Muscle layer of duodenum (tissue), 2 donors: ENCODE results near the gene MTARC1.
A peak's percentile ranks its signal among the peaks of the same experiment; 100 is the strongest.

ENCODE experiments used
- H3K27ac ChIP-seq: one replicate; pipeline ENCODE4 v1.7.0; 2013; ENCODE audit warnings: mild to moderate bottlenecking, low read length
- H3K27me3 ChIP-seq: one replicate; pipeline ENCODE4 v1.7.0; 2013; ENCODE audit warnings: low read depth, mild to moderate bottlenecking, control low read depth, low read length
- H3K36me3 ChIP-seq, 2 donors: one replicate each; pipeline ENCODE4 v1.7.0; 2013; ENCODE audit warnings: low read length in 2 of 2, control low read depth in 1 of 2, mild to moderate bottlenecking in 1 of 2; ENCODE audit not compliant: insufficient read depth in 2 of 2, control insufficient read depth in 1 of 2
- H3K4me1 ChIP-seq, 2 donors: one replicate each; pipeline ENCODE4 v1.7.0; 2013; ENCODE audit warnings: low read length in 2 of 2, mild to moderate bottlenecking in 2 of 2, control low read depth in 1 of 2, moderate library complexity in 1 of 2; ENCODE audit not compliant: insufficient read depth in 2 of 2, control insufficient read depth in 1 of 2
- H3K4me3 ChIP-seq, 2 donors: one replicate each; pipeline ENCODE4 v1.7.0; 2013; ENCODE audit warnings: low read length in 2 of 2, low read depth in 1 of 2, mild to moderate bottlenecking in 1 of 2
- H3K9me3 ChIP-seq, 2 donors: one replicate each; pipeline ENCODE4 v1.7.0; 2013; ENCODE audit warnings: low read length in 2 of 2, control low read depth in 1 of 2, mild to moderate bottlenecking in 1 of 2; ENCODE audit not compliant: control insufficient read depth in 1 of 2
- donor health status: healthy.

MTARC1 gene

DNA sequence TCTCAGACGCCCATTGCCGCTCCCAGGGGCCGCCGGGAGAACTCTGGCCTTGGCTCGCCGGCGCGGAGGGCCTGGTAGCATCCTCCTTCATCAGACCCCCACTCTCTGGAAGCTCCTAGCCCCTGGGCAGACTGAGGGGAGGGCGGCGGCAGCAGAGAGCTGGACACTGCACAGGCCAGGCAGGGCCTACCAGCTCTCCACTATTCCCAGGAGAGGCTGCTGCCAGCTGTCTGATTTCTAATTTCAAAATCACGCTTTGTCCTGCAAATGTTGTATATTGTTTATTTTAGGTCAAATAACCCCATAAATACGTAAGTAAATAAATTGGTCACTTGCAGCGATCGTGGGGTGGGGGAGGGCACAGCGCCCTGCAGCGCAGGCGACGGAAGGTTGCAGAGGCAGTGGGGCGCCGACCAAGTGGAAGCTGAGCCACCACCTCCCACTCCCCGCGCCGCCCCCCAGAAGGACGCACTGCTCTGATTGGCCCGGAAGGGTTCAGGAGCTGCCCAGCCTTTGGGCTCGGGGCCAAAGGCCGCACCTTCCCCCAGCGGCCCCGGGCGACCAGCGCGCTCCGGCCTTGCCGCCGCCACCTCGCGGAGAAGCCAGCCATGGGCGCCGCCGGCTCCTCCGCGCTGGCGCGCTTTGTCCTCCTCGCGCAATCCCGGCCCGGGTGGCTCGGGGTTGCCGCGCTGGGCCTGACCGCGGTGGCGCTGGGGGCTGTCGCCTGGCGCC is at the start of gene MTARC1:
TSS of gene MTARC1 (plus strand) at position 577 of the 732 bp plus-strand sequence. CDS start at position 609, 32 bp downstream.
- peaks cover 0 to 20% of the 10 kb centered on the region in 2 donors for H3K36me3 ChIP-seq
- peak within 1 kb of the TSS; percentile 58 to 84 for H3K4me3 ChIP-seq
- H3K27me3 ChIP-seq = no peaks in the 10 kb centered on the region
- no peak within 1 kb of the TSS for H3K27ac ChIP-seq
- peaks cover 0 to 17% of the 10 kb centered on the region in 2 donors for H3K4me1 ChIP-seq
- no peaks in the 10 kb centered on the region for H3K9me3 ChIP-seq

DNA sequence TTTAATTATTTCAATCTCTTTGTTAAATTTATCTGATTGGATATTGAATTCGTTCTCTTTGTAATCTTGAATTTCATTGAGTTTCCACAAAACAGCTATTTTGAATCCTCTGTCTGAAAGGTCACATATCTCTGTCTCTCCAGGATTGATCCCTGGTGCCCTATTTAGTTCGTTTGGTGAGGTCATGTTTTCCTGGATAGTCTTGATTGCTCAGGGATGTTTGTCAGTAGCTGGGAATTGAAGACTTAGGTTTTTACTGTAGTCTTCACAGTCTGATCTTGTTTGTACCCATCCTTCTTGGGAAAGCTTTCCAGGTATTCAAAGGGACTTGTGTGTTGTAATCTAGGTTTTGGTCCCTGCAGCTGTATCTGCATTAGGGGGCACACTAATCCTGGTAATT is 45.4 kb upstream of the MTARC1 start:
- Histone ChIP-seq H3K27me3 (no peaks in the 10 kb centered on the region), H3K36me3 (no peaks in the 10 kb centered on the region), H3K4me3 (no peak overlapping the region), H3K9me3 (no peaks in the 10 kb centered on the region), H3K27ac (no peak overlapping the region), H3K4me1 (no peaks in the 10 kb centered on the region)

DNA sequence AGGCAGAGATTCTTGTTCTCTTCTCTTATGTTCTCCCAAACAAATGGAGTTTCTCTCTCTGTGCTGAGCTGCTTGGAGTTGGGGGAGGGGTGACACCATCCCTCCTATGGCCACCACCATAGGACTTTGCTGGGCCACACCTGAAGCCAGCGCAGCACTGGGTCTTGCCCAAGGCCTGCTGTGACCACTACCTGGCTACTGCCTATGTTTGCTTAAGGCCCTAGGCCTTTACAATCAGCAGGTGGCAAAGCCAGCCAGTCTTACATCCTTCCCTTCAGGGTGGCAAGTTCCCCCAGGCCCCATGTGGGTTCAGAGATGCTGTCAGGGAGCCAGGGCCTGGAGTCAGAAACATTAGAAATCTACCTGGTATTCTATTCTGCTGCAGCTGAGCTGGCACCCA is 44.9 kb upstream of the MTARC1 start:
- Histone ChIP-seq H3K36me3 (no peaks in the 10 kb centered on the region), H3K4me3 (no peak overlapping the region), H3K27ac (no peak overlapping the region), H3K27me3 (no peaks in the 10 kb centered on the region), H3K9me3 (no peaks in the 10 kb centered on the region), H3K4me1 (no peaks in the 10 kb centered on the region)

DNA sequence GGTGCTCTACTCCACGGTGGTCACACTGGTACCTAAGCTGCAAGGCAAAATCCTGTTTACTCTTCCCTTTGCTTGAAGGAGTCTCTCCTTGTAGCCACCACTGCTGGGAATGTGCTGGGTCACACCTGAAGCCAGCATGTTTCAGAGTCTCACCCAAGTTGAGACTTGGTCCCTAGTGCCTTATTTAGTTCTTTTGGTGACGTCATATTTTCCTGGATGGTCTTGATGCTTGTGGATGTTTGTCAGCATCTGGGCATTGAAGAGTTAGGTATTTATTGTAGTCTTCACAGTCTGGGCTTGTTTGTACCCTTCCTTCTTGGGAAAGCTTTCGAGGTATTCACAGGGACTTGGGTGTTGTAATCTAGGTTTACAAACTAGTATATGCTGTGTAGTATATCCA is 44.2 kb upstream of the MTARC1 start:
- H3K9me3 ChIP-seq = no peaks in the 10 kb centered on the region
- H3K27ac ChIP-seq = no peak overlapping the region
- no peaks in the 10 kb centered on the region for H3K27me3 ChIP-seq
- no peaks in the 10 kb centered on the region for H3K36me3 ChIP-seq
- no peak overlapping the region for H3K4me3 ChIP-seq
- H3K4me1 ChIP-seq = peaks cover 0 to 7% of the 10 kb centered on the region in 2 donors

DNA sequence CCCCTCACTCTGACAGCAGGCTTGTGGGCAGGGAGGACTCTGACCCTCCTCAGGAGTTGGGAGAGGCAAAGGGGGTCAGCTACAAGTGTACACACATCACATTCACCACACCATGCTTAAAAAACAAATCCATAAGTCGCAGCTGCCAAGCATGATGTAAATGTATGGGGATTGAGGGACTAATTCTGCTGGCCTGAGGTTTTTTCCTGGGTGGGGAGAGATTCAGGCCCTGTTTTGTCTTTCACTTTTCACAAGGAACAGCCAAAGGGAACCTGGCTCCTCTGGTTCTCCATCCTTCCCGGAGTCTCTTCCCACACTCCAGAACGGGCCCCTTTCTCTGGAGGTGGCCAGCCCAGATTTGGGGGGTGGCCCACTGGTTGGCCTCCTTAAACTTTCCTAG is 39.9 kb upstream of the MTARC1 start:
- Histone ChIP-seq H3K27ac (no peak overlapping the region), H3K36me3 (no peaks in the 10 kb centered on the region), H3K9me3 (no peaks in the 10 kb centered on the region), H3K27me3 (no peaks in the 10 kb centered on the region), H3K4me3 (peak overlapping the region in 1 of 2 donors; percentile 75), H3K4me1 (peaks cover 24 to 30% of the 10 kb centered on the region in 2 donors)

DNA sequence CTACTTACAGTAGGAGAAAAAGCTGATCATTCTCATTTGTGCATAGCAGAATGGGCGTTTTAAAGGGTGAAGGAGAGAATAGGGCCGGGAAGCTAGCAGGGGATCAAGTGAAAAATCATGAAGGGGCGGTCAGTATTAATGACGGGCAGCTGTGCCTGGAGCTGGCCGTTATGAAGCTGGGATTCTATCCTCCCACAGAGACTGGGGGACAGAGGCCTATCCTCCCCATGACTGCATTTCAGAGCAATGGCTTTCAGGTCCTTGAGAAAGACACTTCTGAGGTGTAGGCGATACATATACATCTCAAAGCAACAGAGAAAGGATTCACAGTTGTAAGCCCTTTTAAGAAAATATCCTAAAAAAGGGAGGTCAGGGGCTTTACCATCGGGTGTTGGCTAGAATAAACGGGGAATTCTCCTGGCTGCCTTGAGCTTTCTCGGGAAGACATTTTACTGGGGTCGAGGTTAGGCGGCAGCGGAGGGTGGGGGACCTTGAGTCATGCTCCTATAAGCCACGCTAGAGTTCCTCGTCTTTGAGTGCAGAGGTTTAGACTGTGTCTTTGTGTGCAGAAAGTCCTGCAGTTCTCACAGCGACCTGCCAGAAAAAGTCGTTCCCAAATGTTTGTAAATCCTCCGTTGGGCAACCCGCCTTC is 39.1 kb upstream of the MTARC1 start:
- Histone ChIP-seq H3K36me3 (no peaks in the 10 kb centered on the region), H3K27me3 (no peaks in the 10 kb centered on the region), H3K4me3 (peak overlapping the region; percentile 75 to 80), H3K4me1 (peaks cover 26 to 33% of the 10 kb centered on the region in 2 donors), H3K9me3 (no peaks in the 10 kb centered on the region), H3K27ac (peak overlapping the region; percentile 65)

DNA sequence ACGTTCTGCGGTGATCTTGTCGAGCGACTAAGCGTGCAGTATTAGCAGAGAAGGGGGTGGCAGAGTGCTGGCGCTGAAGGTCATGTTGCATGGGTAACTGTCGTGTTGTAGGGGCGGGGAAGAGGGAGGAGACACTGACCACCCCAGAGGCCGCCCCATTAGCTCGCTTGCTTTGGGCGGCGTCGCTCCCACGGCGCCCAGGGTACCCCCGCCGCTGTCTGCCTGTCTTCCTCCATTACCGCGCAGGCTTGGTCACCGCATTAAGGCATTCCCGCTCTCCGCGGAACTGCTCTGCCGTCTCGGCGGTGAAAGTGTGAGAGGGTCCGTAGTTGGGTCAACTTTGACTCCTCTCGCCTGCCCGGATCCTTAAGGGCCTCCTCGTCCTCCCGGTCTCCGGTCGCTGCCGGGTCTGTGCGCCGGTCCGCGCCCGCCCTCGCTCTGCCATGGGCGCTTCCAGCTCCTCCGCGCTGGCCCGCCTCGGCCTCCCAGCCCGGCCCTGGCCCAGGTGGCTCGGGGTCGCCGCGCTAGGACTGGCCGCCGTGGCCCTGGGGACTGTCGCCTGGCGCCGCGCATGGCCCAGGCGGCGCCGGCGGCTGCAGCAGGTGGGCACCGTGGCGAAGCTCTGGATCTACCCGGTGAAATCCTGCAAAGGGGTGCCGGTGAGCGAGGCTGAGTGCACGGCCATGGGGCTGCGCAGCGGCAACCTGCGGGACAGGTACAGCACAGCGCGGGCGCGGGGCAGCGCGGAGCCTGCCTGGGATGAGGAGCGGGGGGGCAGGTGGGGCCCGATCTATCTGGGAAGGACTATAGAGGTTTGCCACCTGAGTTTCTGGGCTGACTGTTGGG is 38.4 kb upstream of the MTARC1 start, which contains the start of gene MTARC2:
TSS of gene MTARC2 (plus strand) at position 234 of the 846 bp plus-strand sequence. CDS start at position 444, 210 bp downstream.
- Histone ChIP-seq H3K4me3 (peak within 1 kb of the TSS; percentile 75 to 80), H3K9me3 (no peaks in the 10 kb centered on the region), H3K4me1 (peaks cover 26 to 33% of the 10 kb centered on the region in 2 donors), H3K36me3 (no peaks in the 10 kb centered on the region), H3K27me3 (no peaks in the 10 kb centered on the region), H3K27ac (peak within 1 kb of the TSS; percentile 65)

DNA sequence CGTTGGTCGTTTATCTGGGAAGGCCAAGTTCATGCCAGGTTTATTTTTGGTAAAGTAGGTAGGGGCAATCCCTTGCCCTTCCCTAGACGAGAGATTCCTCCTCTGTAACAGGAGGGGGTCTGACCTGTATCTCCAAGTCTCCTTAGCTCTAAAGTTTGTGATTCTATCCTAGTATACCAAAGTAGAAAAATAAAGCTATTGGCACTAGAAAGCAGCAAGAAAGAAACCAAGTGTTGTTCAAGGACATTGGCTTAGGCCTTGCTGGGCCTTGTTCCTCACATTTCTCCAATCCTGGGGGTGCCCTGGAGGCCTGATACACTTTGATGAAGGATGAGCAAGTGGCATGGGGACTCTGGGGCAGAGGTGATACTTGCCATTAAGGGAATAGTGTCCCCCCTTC is 37.8 kb upstream of the MTARC1 start:
- peak overlapping the region; percentile 50 for H3K27ac ChIP-seq
- no peaks in the 10 kb centered on the region for H3K9me3 ChIP-seq
- H3K27me3 ChIP-seq = no peaks in the 10 kb centered on the region
- H3K36me3 ChIP-seq = no peaks in the 10 kb centered on the region
- H3K4me1 ChIP-seq = peaks cover 26 to 33% of the 10 kb centered on the region in 2 donors
- peak overlapping the region; percentile 75 to 80 for H3K4me3 ChIP-seq

DNA sequence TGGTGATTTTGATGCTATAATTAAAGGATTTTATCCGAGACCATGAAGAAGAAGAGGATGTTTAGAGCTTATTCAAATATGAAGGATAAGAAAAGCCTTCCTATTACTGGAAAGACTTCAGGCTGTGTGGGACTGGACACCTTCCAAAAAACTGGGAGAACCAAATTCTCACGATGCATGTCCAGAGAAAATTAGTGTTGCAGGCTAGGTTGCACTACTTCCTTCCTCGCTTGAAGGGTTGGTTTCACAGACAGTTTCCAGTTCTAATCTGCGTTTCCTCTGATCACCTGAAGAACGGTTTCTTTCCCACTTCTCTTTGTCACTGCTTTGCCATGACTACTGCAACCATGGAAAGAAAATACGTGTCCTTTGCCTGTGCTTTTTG is 36.6 kb upstream of the MTARC1 start:
- Histone ChIP-seq H3K27me3 (no peaks in the 10 kb centered on the region), H3K4me1 (peaks cover 26 to 33% of the 10 kb centered on the region in 2 donors), H3K4me3 (peak overlapping the region; percentile 41 to 75), H3K9me3 (no peaks in the 10 kb centered on the region), H3K27ac (peak overlapping the region; percentile 31), H3K36me3 (peaks cover 3% of the 10 kb centered on the region in 2 donors)

DNA sequence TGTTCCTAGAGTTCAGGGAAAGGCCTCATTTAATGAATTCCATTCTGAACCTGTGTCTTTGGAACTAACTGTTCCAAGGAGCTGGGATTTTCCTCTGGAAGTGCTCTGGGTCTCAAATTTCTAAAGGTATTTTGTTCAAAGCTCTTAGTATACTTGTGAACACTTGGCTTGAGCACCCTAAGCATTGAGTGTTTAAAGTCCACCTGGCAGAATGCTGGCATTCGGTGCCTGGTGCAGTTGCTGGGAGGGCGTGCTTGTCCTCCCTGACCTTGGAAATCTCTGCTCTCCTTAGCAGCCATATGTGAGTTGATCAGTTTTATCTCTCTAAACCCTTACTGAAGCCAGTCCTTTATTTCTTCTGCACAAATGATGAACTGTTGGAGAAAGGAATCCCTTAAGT is 35.6 kb upstream of the MTARC1 start:
- peaks cover 13% of the 10 kb centered on the region in 2 donors for H3K36me3 ChIP-seq
- H3K4me1 ChIP-seq = peaks cover 26 to 33% of the 10 kb centered on the region in 2 donors
- peak overlapping the region; percentile 41 to 75 for H3K4me3 ChIP-seq
- H3K9me3 ChIP-seq = no peaks in the 10 kb centered on the region
- peak overlapping the region; percentile 31 for H3K27ac ChIP-seq
- H3K27me3 ChIP-seq = no peaks in the 10 kb centered on the region
